GM18861 (cell line): ENCODE data around the gene CNOT6L.

Experiments used
- ATAC-seq: cut with Tn5 transposase; IDR thresholded peaks from one replicate; pipeline ENCODE4 v1.9.1; 2021; ENCODE audit not compliant: unreplicated experiment

The CNOT6L gene

DNA sequence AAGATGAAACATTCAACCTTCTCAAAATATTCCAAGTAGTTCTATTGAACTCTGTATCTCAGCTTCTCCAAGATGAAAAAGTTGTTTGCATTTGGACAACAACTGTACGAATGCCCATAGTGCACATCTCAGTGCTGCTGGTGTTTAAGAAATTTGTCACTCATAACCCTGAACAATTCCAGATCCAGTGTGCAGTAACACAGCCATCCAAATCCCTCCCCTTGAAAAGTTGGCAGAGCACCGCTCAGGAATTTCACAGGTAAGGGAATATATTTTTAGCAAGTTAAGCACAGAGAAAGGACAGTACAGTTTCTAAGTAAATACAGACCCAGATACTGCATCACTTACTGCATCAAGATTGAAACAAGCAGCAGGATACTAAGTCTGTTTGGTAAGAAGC is 104.7 kb downstream of the CNOT6L start:
- no peak for ATAC-seq

DNA sequence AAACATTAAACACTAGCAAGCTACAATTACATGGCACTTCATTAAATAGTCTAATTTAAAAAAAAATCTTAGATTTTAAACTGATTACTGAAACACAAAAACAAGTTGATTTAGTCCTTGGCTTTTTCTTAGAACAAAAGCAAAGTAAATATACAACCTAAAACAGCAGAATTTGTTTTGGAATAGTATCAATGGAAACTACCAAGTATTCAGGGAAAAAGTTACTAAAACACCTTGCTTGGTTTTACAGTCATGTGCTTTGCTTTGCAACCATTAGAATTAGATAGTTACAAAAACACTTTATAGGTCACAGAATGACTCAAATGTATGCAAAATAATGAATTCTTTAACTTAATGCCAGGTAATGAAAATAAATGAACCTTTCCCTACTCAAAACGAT is 105.3 kb downstream of the CNOT6L start:
- no peak for ATAC-seq

DNA sequence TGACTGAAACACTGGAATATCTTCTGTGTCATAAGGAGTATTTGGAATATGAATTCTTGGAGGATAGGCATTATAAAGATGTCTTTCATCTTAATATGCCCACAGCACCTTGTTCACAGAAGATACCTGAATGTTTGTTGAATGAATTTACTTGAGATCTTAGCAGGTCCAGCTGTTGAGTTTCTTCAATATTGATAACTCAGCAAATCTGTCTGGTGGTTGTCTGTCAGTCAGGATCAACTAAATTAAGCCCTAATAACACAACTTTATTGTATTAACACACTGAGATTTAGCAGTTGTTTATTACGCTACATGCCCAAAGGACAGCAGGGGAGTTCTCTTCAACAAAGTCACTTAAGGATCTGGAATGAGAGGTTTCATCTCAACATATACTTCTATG is 106.5 kb downstream of the CNOT6L start:
- ATAC-seq = no peak

DNA sequence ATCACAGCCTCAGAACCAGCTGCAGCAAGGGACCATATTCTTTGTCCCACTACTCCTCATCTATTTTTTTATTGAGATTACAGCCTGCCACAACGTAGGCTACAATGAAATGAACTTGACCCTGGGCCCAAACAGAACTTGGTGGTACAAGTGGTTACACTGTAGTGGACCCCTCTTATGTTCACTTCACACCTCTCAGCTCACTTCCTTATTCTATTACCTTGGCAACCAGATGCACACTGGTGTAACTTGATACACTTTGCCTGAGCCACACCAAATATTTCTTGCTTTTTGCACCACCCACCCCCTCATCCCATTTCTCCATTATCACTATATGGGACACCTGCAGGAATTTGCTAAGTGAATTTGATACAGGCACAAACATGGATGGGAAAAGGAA is 107.7 kb downstream of the CNOT6L start:
- no peak for ATAC-seq

DNA sequence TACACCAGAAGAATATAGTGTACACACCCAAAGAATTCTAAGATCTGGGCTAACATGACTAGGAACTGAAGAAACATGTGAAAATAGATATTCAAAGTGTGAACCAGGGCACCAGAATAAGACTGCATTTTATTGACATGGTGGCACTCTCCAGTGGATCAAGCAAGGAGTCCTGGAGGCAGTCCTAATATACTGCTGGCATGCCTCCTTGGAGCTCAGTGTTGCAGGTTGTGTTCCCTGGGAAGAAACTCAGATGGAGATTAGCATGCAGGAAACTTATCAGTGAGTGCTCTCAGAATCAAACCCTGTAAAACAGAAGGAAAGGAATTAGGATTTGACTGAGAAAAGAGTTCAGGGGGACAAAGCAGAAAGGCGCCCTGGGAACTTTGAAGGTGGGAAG is 108.5 kb downstream of the CNOT6L start:
- no peak for ATAC-seq

DNA sequence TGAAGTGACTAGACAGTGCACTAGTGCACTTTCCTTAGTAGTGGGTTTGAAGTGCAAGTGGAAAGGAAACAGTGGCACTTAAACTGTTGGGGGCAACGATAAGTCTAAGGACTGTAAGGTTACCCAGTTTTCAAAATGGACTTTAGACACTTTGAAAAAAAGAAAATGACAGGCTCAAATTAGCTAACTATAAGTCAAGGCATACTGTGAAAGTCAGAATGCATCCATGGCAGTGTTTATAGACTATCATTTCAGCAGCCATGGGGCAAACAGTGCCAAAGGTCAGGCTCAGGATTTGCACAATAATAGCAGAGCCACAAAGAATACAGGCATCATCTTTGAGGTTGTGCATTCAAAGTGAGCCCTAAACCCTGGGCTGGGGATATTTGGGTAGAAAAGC is 109.1 kb downstream of the CNOT6L start:
- ATAC-seq = no peak

DNA sequence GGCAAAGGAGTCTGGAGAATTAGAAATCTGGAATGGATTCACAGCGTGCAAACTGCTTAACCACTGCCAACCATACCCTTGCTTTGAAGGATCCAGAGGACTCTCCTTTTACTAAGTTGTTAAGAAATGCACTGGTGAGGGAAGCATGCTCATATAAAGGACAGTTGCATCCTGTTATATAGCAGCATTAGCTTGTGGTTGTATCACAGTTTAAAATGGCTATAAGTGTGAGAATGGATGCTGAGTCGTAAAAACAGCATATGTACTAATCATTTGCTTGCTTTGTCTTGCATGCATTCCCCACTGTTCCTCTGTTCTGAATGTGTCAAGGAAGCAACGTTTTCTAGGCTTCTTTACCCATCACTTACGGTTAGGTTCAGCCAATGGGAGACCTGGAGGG is 112.5 kb downstream of the CNOT6L start:
- no peak for ATAC-seq

DNA sequence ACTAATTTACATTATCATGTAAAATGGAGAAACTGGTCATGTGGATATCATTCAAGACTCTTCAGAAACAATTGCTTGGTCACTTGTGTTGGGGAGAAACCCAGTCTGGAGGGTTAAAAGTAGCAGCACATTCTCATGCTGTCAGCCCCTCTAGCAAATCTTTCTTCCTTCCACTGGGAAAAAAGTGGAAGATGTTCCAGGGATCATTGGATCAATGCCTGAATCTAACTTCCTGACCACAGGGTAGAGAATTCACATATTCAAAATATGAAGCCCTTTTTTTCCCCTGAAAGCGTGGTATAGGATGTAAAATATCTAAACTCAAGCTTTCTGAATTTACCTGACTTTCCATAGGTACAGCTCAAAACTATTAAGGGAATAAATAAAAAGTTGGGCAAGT is 115.5 kb downstream of the CNOT6L start:
- ATAC-seq = no peak

DNA sequence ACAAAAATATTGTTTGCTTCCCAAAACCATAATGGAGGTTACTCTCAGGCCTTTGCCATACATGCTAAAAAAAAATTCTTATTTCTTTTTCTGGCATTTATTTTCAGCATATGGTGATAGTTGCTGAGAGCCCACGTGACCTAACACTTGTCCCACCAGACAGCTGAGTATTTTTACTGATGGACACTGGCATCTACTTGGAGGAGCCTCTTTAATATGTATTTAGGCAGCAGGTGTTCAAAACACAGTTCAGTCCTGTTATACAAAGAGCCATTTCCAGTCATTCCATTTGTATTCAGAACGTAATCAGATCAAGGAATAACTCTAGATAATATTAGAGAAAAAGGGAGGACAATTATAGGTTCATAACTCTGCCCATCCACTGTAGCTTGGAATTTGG is 118.0 kb downstream of the CNOT6L start:
- no peak for ATAC-seq

DNA sequence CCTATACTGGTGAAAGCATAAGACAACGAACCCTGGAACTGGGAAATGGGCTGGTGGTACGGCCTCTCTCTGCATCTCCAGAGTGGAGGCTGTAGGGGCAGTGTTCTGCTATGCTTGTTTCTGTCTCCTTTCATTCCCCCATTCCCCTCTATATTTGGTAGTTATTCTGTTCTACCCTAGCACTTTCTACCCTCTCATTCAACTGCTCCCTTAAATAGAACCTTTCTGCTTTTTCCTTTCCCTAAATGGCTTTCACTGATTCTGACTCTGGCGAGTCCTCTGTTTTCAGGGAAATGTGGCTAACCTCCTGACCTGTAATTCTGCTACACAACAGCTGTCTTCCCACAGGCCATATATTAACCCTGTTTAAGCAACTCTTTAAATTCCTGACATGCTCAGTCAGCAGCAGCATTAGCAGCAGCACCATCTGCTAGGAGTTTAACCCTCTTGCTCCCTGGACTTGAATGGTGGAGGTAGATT is 119.4 kb downstream of the CNOT6L start:
- no peak for ATAC-seq

DNA sequence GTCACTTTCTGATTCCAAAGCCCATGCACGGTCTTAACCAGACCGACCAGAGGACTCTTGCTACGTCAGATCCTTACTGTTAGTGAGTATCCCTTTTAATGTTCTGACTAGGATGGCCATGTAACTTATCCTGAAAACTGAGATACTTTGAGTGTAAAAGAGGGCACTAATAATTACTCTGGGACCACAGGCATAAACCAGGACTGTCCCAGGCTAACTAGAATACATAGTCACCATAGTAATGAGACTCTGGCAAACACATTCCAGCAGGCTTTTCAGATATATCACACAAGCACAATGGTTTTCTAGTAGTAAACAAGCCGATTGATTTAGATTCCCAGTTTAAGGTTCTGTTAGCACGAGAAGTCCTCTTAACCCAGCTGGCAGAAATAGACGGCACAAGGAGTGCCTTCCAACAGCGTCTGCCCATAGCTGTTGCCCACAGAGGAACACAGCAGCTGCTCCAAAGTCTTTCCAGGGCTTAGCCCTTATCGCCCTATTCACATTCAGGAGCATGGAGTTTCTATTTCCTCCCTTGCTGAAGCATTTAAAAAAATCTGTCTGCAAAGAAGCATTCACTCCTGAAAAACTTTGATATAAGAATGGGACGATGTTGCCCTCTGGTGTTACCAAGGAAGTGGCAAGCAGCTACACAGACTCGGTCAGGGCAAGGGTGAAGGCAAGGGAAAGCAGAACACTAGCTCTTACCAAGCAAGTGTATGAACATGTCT is 121.1 kb downstream of the CNOT6L start:
- ATAC-seq = no peak

DNA sequence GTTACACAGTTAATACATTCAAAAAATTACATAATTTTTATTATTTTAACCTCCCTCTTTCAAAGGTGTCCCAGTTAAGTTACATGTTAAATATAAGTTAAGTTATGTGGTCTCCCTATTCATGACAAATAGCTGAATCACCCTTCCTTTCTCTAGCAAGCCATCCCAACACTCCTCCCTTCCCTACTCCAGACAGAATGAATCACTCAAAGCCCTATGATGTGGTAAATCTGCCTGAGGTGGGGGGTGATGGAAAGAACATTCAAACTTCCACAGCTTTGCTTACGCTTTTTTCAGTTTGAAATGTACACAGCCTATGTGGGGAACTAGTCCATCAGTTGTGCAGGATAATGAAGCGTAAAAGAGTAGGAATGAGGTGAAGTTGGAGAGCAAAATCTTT is 123.4 kb downstream of the CNOT6L start:
- ATAC-seq = no peak

DNA sequence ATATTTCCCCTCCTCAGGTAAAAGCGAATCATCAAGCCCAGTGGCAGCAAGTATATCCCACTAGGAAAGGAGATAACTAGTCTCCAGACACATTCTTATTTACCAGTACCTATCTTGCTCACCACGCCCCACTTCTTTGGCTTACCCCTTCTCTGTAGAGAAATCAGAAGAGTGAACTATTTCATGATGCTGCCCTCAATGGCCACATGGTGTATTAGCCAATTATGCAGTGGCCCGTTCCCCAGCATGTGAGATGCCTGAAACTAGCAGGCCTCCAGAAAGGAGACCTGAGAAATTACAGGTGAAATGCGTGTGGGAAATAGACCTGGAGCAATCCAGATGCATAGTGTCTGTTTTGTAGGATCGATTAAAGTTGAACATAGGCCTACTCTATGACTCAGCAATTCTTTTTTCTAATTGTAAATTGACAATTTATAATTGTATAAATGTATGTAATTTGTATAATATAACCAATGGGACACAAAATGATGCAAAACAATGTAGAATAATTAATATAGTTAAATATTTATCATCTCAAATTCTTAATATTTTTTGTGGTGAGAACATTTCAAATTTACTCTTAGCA is 126.2 kb downstream of the CNOT6L start:
- no peak for ATAC-seq

DNA sequence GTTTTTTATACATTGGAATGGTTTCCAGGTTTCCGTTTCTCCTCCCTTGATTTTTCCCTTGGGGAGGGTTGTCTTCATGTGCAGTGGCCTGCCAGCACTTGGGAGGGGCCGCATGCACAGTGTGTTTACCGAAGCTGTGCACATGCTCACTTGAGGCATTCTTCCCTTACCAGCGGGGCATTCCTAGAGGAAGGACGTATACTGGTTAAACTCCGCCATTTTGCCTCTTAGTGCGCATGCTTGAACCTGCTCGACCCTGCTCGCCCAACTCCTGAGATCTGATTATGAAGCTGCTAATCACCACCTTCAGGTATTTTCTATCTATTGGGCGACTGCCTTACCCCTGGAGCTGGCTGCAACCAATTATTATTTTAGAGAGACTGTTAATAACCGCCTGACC is 137.4 kb downstream of the CNOT6L start:
- ATAC-seq = no peak

DNA sequence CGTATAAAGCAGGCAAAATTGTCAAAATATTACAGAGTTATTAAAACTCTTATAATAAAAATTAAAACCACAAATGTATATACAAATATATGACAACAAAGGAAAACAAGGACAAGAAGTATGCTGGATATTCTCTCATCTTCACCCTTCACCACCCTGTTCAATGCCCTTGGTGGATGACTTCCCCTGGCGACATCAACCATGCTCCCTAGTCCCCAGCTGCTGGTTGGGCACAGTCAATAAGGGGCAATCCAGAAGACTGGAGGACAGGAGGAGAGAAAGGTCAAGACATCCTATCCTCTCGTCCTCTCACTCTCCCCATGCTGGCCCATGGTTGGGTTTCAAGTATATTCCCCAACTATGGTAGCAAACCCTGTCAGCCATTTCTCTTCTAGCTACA is 142.3 kb downstream of the CNOT6L start:
- ATAC-seq = no peak

DNA sequence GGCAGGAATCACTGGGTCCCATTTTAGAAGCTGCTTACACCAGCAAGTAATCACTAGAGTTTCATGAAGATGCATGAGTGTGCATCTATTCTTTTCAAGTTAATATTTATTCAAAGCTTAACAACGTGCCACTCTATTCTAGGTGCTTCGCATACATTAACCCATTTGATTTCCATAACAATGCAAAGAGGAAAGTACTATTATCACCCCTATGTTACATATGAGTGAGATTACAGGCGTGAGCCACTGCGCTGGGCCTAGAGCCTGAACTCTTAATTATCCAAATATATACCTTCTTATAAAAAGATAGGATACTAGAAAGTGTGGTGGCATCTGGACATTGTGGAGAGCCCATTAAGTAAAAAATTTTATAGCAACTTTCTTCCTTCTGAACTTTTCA is 148.1 kb downstream of the CNOT6L start:
- ATAC-seq = no peak

DNA sequence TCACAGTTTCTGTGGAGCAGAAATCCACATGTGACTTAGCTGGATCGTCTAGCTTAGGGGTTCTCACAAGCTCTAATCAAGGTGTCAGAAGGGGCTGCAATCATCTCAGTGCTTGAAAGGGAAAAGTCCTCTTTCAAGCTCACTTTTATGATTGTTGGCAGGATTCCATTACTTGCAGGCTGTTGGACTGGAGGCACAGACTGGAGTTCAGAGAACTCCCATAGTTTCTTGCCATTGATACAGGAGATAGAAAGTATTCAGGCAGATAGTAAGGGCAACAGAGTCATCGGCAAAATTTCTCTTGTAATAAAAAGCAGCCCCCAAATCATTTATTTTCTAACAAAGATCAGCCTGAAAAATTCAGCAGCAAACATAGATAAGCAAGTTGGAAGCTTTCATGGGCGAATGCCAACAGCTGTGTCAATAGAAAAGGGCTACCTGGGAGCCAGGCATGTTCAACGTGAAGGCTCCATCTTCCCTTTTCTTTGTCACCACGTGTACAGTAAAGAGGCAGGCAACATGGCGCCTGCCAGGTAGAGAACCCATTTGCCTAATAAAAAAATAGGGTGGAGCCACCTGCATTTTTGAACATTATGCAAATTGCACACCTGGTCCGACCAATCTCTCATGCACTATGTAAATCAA is 149.1 kb downstream of the CNOT6L start:
- ATAC-seq = no peak

DNA sequence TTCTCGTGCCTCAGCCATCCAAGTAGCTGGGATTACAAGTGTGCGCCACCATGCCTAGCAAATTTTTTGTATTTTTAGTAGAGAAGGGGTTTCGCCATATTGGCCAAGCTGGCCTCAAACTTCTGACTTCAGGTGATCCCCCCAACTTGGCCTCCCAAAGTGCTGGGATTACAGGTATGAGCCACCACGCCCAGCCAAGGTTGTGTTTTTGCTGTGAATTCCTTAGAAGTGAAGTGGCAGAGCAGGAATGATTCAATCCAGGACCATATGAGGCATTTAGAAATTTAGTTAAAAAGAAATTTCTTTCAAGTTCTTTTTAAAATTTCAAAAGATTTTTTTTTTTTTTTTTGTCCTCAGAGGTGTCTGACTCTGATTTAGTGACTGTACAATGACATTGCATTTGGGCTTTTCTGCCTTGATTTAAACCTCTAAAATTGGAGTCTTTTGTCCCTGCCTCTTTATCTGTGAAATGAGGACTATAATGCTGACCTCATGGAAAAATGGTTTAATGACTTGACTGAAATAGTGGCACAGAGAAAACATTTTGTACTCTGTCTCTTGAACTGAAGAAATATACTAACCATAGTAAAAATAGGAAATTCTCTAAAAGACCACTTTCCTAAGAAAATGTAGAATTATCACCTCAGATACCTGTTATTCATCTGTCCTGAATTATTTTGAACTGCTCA is 153.6 kb downstream of the CNOT6L start:
- ATAC-seq = no peak
